D341Med (cell line): ENCODE measurements around the gene PSMC3.

Experiments
- DNase-seq: peaks from one replicate; pipeline ENCODE4 v3.0.0; 2012; ENCODE audit warnings: low spot score

The PSMC3 gene

GRCh38 chr11:47426062-47426956 lies at the start of gene PSMC3:
Gene PSMC3, minus strand, starts transcription at chr11:47426439. Its CDS starts 160 bp downstream, at chr11:47426279.
- DNase-seq: peak; percentile 97

- DNase-seq: no peak
Measured at GRCh38 chr11:47470671-47471070, 44.4 kb upstream of the PSMC3 start.

- no peak for DNase-seq
Measured at GRCh38 chr11:47469361-47470179, 43.3 kb upstream of the PSMC3 start.

- no peak for DNase-seq
Measured at GRCh38 chr11:47468598-47469214, 42.5 kb upstream of the PSMC3 start.

GRCh38 chr11:47467357-47467756 lies 41.1 kb upstream of the PSMC3 start:
- no peak for DNase-seq

- no peak for DNase-seq
Measured at GRCh38 chr11:47466701-47467250, 40.5 kb upstream of the PSMC3 start.

- DNase-seq: no peak
Measured at GRCh38 chr11:47466201-47466600, 40.0 kb upstream of the PSMC3 start.

GRCh38 chr11:47464483-47464882 lies 38.2 kb upstream of the PSMC3 start:
- no peak for DNase-seq

- no peak for DNase-seq
Measured at GRCh38 chr11:47461876-47462275, 35.6 kb upstream of the PSMC3 start.

- DNase-seq: no peak
Measured at GRCh38 chr11:47460571-47461235, 34.5 kb upstream of the PSMC3 start.

- DNase-seq: peak; percentile 78
Measured at GRCh38 chr11:47454258-47454671, 28.0 kb upstream of the PSMC3 start.

- no peak for DNase-seq
Measured at GRCh38 chr11:47453365-47453764, 27.1 kb upstream of the PSMC3 start.

- DNase-seq: no peak
Measured at GRCh38 chr11:47451990-47452389, 25.8 kb upstream of the PSMC3 start.

GRCh38 chr11:47451436-47451835 lies 25.2 kb upstream of the PSMC3 start:
- no peak for DNase-seq

GRCh38 chr11:47449541-47449940 lies 23.3 kb upstream of the PSMC3 start:
- no peak for DNase-seq

GRCh38 chr11:47448566-47449427 lies 22.6 kb upstream of the PSMC3 start, which contains the start of gene RAPSN:
Gene RAPSN, minus strand, starts transcription at chr11:47449136. Its CDS starts 172 bp downstream, at chr11:47448964.
- no peak for DNase-seq

- no peak for DNase-seq
Measured at GRCh38 chr11:47447906-47448305, 21.7 kb upstream of the PSMC3 start.

GRCh38 chr11:47446833-47447232 lies 20.6 kb upstream of the PSMC3 start:
- DNase-seq: no peak

GRCh38 chr11:47445840-47446239 lies 19.6 kb upstream of the PSMC3 start:
- no peak for DNase-seq

GRCh38 chr11:47443817-47444216 lies 17.6 kb upstream of the PSMC3 start:
- no peak for DNase-seq
